HG03108 (cell line): ENCODE measurements around the gene CIT.
"Not testable (repeated sequence)": the region's sequence is repeated elsewhere in the genome, so short reads cannot be mapped to it uniquely, and the experiment has no call there.

Source experiments
- ATAC-seq: cut with Tn5 transposase; IDR thresholded peaks from one replicate; pipeline ENCODE4 v1.9.1; 2021; ENCODE audit warnings: moderate library complexity; ENCODE audit not compliant: unreplicated experiment

CIT gene

DNA sequence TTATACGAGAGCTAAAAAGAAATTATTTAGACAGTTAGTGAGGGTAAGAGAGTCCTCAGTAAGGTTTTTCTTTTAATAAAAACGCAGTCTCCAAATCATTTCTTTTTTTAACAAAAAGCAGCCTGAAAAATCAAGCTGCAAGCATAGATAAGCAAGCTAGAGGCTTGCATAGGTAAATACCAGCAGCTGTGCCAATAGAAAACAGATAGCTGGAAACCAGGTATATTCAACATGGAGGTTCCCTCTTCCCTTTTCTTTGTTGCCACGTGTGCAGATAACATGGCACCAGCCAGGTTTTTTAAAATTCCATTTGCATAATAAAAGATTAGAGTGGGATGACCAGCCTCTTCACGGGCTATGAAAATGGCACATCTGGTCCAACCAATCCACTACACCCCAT lies 215.2 kb downstream of the CIT start:
- no peak for ATAC-seq

DNA sequence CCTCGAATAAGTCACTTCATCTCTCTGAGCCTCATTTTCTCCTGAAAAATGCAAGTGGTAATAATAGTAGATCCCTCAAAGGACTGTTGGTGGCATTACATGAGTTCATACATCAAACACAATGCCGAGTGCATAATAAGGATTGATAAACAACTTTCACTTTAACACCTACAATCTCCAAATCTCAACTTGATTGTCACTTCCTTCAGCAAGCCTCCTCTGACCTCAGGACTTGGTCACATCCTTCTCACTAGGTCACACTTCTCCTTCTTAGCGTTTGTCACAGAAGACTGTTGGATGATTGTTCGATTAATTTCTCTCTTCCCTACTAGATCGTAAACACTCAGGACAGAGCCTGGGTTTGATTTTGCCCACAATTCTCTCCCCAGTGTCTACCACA lies 217.0 kb downstream of the CIT start:
- ATAC-seq = no peak

- no peak for ATAC-seq
These were observed 217.7 kb downstream of the CIT start for GRCh38 chr12:119659289-119659897.

- ATAC-seq = not testable (repeated sequence)
These were observed 219.0 kb downstream of the CIT start for GRCh38 chr12:119658166-119658565.

GRCh38 chr12:119657001-119657400 lies 220.1 kb downstream of the CIT start:
- not testable (repeated sequence) for ATAC-seq

- no peak for ATAC-seq
These were observed 224.5 kb downstream of the CIT start for GRCh38 chr12:119652665-119653064.

DNA sequence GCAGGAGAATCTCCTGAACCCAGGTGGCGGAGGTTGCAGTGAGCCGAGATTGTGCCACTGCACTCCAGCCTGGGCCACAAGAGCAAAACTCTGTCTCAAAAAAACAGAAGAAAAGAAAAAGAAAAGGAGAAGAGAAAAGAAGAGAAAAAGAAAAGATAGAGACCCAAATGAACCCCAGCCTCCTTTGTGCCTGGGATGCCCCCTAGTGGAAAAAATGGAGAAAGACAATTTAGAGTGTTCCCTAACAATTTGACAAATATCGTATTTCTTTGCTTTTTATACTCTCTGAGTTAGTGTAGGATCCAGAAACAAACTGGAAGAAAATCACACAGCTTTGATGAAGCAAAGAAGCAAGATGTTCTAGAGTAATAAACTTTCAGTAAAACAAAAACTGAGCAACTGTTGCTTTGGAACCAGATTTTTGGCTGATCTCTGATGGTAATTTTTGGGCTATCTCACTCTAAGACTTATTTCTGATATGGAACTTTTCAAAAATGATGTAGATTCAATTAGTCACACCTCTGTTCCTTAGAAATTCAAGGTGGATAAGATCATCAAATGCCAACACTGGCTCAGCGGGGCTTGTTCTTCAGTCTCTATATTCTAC lies 227.8 kb downstream of the CIT start:
- ATAC-seq = no peak

- ATAC-seq = no peak
These were observed 231.5 kb downstream of the CIT start for GRCh38 chr12:119645535-119646059.

DNA sequence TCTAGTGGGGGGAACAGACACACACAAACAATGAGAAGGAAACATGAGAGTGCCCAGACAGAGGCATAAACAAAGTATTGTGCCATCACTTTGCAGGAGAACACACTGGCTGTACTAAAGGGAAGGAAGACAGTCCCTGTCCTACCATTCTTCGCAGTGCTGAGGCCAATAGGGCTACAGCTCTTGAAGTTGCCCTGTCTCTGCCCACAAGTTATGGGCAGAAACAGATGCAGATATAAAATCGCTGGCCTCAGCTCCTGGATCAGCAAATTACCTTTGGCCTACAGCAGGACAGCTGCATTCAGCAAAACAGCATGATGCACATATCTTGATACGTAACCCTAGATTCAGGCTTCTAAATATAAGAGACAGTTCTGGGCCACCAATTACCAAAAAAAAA lies 232.2 kb downstream of the CIT start:
- no peak for ATAC-seq

- ATAC-seq = no peak
These were observed 234.1 kb downstream of the CIT start for GRCh38 chr12:119642986-119643385.
